Progenitor cell of endocrine pancreas (in vitro differentiated cells): ENCODE results near the gene CDH4. TPM values are rescaled to one million over a fixed set of nuclear protein-coding genes. Genes with fewer than 3 reads are reported as not detected.

ENCODE experiments used
- DNase-seq: peaks from one replicate; pipeline ENCODE4 v3.0.0; 2021; ENCODE audit warnings: low spot score; ENCODE audit not compliant: unreplicated experiment
- H3K27ac Mint-ChIP-seq: 2 replicates; pipeline ENCODE4 v1.8.0; 2021; ENCODE audit warnings: mild to moderate bottlenecking, moderate library complexity, mixed read lengths
- H3K27me3 Mint-ChIP-seq: 2 replicates; pipeline ENCODE4 v1.8.0; 2021; ENCODE audit warnings: mixed read lengths
- H3K36me3 Mint-ChIP-seq: 2 replicates; pipeline ENCODE4 v1.8.0; 2022; ENCODE audit warnings: mixed read lengths; ENCODE audit not compliant: insufficient read depth
- H3K4me1 Mint-ChIP-seq: 2 replicates; pipeline ENCODE4 v1.8.0; 2021; ENCODE audit warnings: low read depth, mixed read lengths
- H3K4me3 Mint-ChIP-seq: 2 replicates; pipeline ENCODE4 v1.8.0; 2021; ENCODE audit warnings: low read depth, mild to moderate bottlenecking, moderate library complexity, mixed read lengths
- H3K9me3 Mint-ChIP-seq: 2 replicates; pipeline ENCODE4 v1.8.0; 2021; ENCODE audit warnings: low read depth, mixed read lengths
- total RNA-seq: library from RNA; stranded (reverse); gene quantifications from 2 replicates; pipeline ENCODE4 v1.2.1, GENCODE V29; 2021
- TF ChIP-seq, protein P1 (sequence below): fragments of 200-600 bp; sonication (generic); IDR thresholded peaks from one replicate; pipeline ENCODE4 v1.5.0; 2021; ENCODE audit warnings: antibody characterized with exemption, mild to moderate bottlenecking; ENCODE audit not compliant: unreplicated experiment

Gene CDH4
- total RNA-seq, 1 donor from 2014 or later: 0.43 TPM

DNA sequence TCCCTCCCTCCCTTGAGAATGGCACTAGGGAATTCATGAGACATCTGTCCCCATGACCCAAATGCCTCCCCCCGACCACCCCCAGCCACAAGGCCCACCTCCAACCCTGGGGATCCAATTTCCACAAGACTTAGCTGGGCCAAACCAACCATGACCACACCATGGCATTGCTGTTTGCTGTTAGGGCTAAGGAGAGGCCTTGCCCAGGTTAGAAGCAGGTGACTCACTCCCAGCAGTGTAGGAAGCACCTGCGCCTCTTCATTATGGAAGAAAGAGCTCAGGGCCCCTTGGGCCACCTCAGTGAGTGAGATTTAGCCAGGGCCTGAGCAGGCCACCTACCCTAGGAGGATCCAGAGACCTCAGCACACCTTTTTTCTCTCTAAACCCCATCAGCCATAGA lies 475.7 kb downstream of the CDH4 start:
- DNase-seq: no peak
- Mint-ChIP-seq H3K36me3 (no peaks in the 10 kb centered on the region), H3K4me1 (peaks cover 5% of the 10 kb centered on the region), H3K27ac (no peak overlapping the region), H3K4me3 (no peak overlapping the region), H3K27me3 (peaks cover 6% of the 10 kb centered on the region), H3K9me3 (no peaks in the 10 kb centered on the region)
- TF ChIP-seq, protein P1, sequence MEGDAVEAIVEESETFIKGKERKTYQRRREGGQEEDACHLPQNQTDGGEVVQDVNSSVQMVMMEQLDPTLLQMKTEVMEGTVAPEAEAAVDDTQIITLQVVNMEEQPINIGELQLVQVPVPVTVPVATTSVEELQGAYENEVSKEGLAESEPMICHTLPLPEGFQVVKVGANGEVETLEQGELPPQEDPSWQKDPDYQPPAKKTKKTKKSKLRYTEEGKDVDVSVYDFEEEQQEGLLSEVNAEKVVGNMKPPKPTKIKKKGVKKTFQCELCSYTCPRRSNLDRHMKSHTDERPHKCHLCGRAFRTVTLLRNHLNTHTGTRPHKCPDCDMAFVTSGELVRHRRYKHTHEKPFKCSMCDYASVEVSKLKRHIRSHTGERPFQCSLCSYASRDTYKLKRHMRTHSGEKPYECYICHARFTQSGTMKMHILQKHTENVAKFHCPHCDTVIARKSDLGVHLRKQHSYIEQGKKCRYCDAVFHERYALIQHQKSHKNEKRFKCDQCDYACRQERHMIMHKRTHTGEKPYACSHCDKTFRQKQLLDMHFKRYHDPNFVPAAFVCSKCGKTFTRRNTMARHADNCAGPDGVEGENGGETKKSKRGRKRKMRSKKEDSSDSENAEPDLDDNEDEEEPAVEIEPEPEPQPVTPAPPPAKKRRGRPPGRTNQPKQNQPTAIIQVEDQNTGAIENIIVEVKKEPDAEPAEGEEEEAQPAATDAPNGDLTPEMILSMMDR: no peak

DNA sequence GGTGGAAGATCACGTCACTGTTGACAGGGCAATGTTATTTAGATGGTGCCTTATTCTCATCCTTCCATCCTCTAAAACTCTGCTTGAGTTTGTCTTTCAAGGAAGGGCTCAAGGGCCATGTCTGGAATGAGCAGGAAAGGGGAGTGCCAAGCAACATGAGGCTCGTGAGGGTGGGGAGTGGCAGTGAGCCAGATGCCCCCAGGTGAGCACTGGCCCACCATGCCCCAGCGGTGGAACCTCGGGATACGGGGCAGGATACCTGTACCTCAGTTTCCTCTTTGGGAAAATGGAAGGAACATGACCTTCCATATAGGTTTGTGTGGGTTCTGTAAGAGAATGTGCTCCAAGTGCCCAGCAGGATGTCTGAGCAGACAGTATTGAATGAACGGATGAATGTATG lies 476.3 kb downstream of the CDH4 start:
- Mint-ChIP-seq H3K27me3 (peaks cover 7% of the 10 kb centered on the region), H3K4me1 (peaks cover 5% of the 10 kb centered on the region), H3K36me3 (no peaks in the 10 kb centered on the region), H3K9me3 (no peaks in the 10 kb centered on the region), H3K4me3 (no peak overlapping the region), H3K27ac (no peak overlapping the region)
- TF ChIP-seq, protein P1: no peak
- DNase-seq: no peak

DNA sequence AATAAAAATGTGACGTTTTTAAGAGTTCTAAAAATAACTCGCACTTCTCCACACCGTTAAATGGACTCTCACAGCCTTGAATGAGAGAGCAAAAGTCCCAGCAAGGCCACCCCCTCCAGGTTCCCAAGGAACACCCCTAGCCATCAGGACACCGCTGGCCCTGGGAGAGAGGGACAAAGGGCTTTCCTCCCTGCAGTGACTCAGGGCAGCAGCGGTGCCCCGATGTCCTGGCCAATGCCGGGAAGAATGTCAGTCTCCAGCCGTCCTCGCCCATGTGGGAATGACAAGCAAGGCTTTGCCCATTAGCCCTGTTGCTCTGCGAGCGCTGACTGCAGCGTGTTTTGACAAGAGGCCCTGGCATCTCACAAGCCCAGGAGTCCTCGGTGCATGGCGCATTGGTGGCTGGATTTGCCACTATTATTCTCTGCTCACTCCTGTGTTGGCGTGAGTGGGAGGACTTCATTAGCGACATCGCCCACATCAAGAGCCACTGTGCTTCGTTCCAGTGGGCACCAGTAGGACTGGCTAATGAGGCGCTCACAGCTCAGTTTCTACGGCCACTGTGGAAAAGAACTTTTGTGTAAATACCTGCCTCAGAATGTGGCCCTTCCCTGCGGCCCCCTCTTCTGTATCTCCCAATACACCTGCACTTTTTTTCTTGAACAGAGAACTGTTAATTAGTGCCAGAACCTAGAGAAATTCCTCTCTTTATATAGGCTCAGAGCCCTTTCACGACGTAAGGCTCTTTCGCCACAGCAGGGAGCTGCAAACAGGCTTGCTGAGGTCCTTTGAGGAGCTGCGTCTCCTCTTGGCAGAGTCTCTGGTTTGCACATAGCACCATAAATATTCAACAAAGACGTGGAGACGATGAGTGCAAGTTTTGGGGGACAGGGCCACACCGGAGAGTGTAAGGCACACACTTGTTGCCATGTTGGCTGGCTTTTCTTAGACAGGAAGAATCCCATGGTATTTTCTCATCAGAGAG lies 477.0 kb downstream of the CDH4 start:
- H3K36me3 Mint-ChIP-seq: no peaks in the 10 kb centered on the region
- H3K27ac Mint-ChIP-seq: no peak overlapping the region
- no peaks in the 10 kb centered on the region for H3K9me3 Mint-ChIP-seq
- no peak for DNase-seq
- H3K4me1 Mint-ChIP-seq: peaks cover 2% of the 10 kb centered on the region
- peaks cover 13% of the 10 kb centered on the region for H3K27me3 Mint-ChIP-seq
- TF ChIP-seq, protein P1: no peak
- H3K4me3 Mint-ChIP-seq: no peak overlapping the region

DNA sequence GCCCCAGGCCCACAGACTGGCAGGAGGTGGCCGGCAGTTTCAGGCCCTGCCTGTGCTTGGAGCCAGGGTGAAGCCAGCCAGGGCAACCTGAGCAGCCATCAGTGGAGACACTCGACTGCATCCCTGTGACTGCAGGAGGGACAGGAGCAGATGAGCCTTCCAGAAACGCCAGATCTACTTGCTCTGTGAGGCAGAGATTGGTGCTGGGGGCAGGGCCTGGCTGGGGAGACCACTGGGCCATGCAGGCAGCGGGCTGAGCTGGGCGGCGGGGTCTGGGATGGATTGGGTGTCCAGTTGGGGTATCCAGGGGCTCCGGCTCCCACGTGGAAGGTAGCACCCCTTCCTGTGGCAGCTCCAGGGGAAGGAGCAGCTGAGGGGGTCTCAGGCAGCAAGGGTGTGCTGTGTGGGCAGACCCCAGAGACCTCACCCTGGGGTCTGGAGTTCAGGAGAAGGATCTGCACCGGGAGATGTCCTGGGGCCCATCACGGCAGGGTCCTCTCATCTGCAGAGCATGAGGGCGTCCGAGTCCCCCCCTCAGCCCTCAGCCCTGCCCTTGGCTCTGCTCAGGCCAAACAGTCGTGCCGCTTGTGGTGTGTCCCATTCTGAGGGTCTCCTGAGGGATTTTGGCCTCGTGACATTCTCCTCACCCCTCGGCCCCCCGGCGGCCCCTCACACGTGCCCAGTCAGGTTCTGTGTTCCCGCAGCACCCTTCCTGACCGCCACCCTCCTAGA lies 478.7 kb downstream of the CDH4 start:
- Mint-ChIP-seq H3K27me3 (peaks cover 18% of the 10 kb centered on the region), H3K9me3 (no peaks in the 10 kb centered on the region), H3K27ac (no peak overlapping the region), H3K4me1 (no peaks in the 10 kb centered on the region), H3K36me3 (no peaks in the 10 kb centered on the region), H3K4me3 (no peak overlapping the region)
- TF ChIP-seq, protein P1: no peak
- no peak for DNase-seq

DNA sequence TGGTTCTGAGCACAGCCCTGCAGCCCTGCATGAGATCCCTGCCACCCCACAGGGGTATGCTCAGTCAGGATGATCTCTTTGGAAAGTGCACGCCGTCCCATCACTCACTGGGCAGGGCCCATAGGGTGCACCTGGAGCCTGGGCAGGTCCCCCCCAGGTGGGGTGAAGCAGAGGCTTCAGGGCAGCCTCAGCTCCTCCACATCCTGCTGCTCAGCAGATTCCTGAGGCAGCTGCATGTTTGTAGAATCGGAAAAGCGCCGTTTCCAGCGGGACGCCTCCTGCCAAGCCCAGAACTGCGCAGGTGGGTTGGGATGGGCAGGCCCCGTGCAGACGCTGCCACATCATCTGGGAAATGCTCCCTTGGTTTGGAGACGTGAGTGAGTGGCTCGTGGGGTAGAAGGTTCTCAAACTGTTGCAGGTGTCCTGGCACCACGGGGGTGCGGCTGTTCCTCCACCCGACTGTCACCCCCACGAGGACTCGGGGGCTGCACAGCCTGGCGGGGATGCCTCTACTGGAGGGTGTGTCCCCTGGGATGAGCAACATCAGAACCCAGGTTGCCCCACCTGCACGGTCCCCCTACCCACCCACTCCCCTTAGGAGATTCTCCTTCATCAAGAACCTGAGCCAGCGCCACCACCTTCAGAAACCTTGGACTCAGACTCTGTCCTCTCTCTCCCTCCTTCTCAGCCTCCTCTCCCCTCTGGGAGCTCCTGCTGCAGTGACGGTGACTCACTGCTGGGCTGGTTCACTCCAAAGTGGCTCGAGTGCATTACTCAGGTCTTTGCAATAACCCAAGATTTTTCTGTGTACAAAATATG lies 479.5 kb downstream of the CDH4 start:
- no peaks in the 10 kb centered on the region for H3K4me1 Mint-ChIP-seq
- peaks cover 22% of the 10 kb centered on the region for H3K27me3 Mint-ChIP-seq
- H3K36me3 Mint-ChIP-seq: no peaks in the 10 kb centered on the region
- no peak overlapping the region for H3K27ac Mint-ChIP-seq
- no peak for DNase-seq
- no peaks in the 10 kb centered on the region for H3K9me3 Mint-ChIP-seq
- TF ChIP-seq, protein P1: no peak
- H3K4me3 Mint-ChIP-seq: no peak overlapping the region
